Kasumi-1 (cell line): ENCODE data around the gene SLC16A3.
A peak's percentile ranks its signal among the peaks of the same experiment; 100 is the strongest.

Source experiments
- DNase-seq, 2 experiments: peaks; one replicate each; lab custom pipeline; 2025; lab: John Stamatoyannopoulos, UW

The SLC16A3 gene

GRCh38 chr17:82269138-82269881 lies 40.5 kb downstream of the SLC16A3 start:
- no peak for DNase-seq

- no peak for DNase-seq
Measured at GRCh38 chr17:82269882-82270500, 41.1 kb downstream of the SLC16A3 start.

- no peak for DNase-seq
Measured at GRCh38 chr17:82270651-82271050, 41.8 kb downstream of the SLC16A3 start.

- no peak for DNase-seq
Measured at GRCh38 chr17:82271401-82271800, 42.6 kb downstream of the SLC16A3 start.

GRCh38 chr17:82272495-82273326 lies 43.9 kb downstream of the SLC16A3 start:
- peak; percentile 21 to 44 for DNase-seq

- DNase-seq = peak; percentile 86 to 91
Measured at GRCh38 chr17:82273327-82274133, 44.7 kb downstream of the SLC16A3 start, which contains the start of gene CSNK1D. Gene CSNK1D, minus strand, starts transcription at chr17:82273700. Its CDS starts 319 bp downstream, at chr17:82273381.

- no peak for DNase-seq
Measured at GRCh38 chr17:82274134-82275020, 45.5 kb downstream of the SLC16A3 start.

- no peak for DNase-seq
Measured at GRCh38 chr17:82275326-82275725, 46.5 kb downstream of the SLC16A3 start.

- no peak for DNase-seq
Measured at GRCh38 chr17:82276938-82277337, 48.1 kb downstream of the SLC16A3 start.

GRCh38 chr17:82277851-82278250 lies 49.0 kb downstream of the SLC16A3 start:
- DNase-seq = no peak

GRCh38 chr17:82278308-82278707 lies 49.5 kb downstream of the SLC16A3 start:
- DNase-seq = no peak

GRCh38 chr17:82278786-82279391 lies 50.0 kb downstream of the SLC16A3 start:
- DNase-seq = no peak

- no peak for DNase-seq
Measured at GRCh38 chr17:82280537-82280936, 51.7 kb downstream of the SLC16A3 start.

- DNase-seq = no peak
Measured at GRCh38 chr17:82281076-82281475, 52.2 kb downstream of the SLC16A3 start.

- DNase-seq = no peak
Measured at GRCh38 chr17:82281502-82282238, 52.8 kb downstream of the SLC16A3 start.

- no peak for DNase-seq
Measured at GRCh38 chr17:82282239-82283207, 53.7 kb downstream of the SLC16A3 start.

GRCh38 chr17:82283208-82283749 lies 54.4 kb downstream of the SLC16A3 start:
- DNase-seq = no peak

- no peak for DNase-seq
Measured at GRCh38 chr17:82285141-82285540, 56.3 kb downstream of the SLC16A3 start.
